Frontal cortex (tissue), 4 donors: ENCODE measurements around the gene FHL3. TPM values are rescaled to one million over a fixed set of nuclear protein-coding genes. Genes with fewer than 3 reads are reported as not detected.

ENCODE experiments used
- DNase-seq, 2 donors: peaks; one replicate each; pipeline ENCODE4 v3.0.0; 2012; ENCODE audit warnings: low spot score in 2 of 2
- FAIRE-seq: peaks from 2 replicates; lab custom pipeline; 2012; peaks lifted over from hg19 to GRCh38; lab: Jason Lieb, UNC
- total RNA-seq: library from RNA; depleted of rRNA; stranded (reverse); fragments of >200 nt; gene quantifications from one replicate; pipeline ENCODE4 v1.2.3, GENCODE V29; 2014
- donor health status: control.
- donor health status: control.
- donor health status: control.

The FHL3 gene
- total RNA-seq, 1 donor from 2014 or later = 4.9 TPM

GRCh38 chr1:38015978-38016725 is 10.8 kb upstream of the FHL3 start:
- no peak for DNase-seq
- FAIRE-seq = no peak

- DNase-seq (no peak), FAIRE-seq (no peak)
Measured at GRCh38 chr1:38014724-38015424, 9.6 kb upstream of the FHL3 start.

- FAIRE-seq (no peak), DNase-seq (no peak)
Measured at GRCh38 chr1:38014171-38014570, 8.9 kb upstream of the FHL3 start.

DNA sequence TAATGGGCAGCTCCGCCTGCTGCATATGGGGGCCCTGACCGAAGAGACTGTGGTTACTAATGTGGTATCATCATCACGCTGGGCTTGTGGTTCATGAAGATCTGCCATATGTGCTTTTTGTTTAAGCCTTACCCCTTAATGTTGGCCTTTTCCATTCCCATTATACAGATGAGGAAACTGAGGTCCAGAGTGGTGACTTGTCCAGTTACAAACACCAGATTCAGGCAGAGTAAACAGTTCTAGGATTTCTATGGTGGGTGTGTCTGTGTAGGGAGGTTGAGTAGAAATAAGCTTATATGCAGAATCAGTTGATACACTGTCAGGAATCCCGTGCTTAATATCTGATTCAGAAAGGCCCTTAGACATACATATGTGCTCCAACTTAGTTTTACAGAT is 7.9 kb upstream of the FHL3 start:
- FAIRE-seq = no peak
- DNase-seq = no peak

GRCh38 chr1:38012363-38013226 is 7.3 kb upstream of the FHL3 start, which contains the start of gene UTP11:
Gene UTP11 (plus strand): TSS chr1:38012734. CDS start chr1:38012803, 69 bp downstream.
- DNase-seq = peak; percentile 90 to 93
- FAIRE-seq = peak; percentile 93

- FAIRE-seq (no peak), DNase-seq (no peak)
Measured at GRCh38 chr1:38009841-38010180, 4.5 kb upstream of the FHL3 start.

DNA sequence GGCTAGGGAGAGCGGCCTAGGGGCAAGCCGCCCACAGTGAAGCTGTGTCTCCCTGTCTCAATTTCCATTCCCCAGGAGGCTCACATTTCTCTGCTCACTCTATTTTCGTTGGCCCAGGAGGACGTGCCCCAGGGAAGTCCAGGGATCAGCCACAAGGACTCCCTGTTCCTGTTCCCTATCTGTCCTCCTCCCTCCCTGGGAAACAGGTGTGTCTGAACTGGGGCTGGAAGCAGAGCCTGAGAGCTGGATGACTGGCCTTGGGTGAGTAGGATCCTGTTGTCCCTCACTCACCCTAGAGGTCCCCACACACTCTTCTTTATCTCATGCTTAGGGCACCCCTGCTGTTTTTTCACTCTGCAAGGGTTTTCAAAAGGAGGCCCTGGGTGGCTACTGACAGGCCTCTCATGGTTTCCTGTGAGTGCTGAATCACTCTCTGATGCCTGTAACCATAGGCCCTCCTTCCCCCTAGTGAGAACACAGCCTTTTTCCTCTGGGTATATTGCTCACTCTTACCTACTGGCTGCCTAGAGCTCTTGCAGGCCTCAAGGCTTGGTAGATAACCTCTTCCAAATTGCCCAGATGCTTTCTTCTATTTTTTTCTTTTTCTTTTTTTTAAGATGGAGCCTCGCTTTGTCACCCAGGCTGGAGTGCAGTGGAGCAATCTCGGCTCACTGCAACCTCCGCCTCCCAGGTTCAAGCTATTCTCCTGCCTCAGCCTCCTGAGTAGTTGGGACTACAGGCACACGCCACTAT is 4.0 kb upstream of the FHL3 start:
- FAIRE-seq = no peak
- DNase-seq = no peak

DNA sequence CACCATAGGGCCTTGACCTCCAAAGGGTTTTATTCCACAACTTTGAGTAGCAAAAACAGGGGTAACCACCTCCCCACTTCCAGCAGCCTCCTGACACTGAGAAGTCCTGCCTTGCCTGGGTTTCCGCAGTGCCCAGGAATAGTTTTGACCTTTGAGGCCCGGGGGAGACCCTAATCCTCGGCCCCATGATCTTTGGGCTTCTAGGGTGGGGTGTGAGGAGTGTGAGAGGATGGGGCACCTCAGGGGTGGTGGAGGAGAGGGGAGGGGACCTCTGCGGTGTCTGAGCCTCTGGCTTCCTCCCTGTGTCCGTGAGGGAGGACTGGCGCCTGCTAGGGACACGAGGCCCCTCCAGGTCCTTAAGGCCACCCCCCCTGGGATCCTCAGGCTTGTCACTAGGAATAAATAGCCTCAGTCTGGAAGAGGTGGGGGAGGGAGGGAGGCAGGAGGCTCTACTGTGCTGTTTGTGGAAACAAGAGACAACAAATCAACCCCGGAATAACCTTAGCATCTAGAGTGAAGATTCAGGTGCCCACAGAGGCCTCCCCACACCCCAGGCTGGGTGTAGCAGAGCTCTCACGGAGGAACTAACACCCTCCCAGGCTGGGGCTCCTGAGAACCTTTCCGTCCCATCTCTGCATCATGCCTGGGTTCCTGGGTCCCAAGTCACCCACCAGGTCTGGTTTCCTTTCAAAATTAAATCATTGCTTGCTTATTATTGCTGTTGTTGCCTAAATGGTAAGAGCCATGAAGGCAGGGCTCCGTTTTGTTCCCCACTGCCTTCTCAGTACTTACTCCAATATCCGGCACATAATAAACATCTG is 904 bp upstream of the FHL3 start:
- FAIRE-seq = no peak
- DNase-seq = no peak

- DNase-seq (no peak), FAIRE-seq (no peak)
Measured at GRCh38 chr1:38004284-38005108, 818 bp downstream of the FHL3 start.

- DNase-seq (no peak), FAIRE-seq (no peak)
Measured at GRCh38 chr1:38003261-38004250, 1.8 kb downstream of the FHL3 start.

- no peak for DNase-seq
- FAIRE-seq = no peak
Measured at GRCh38 chr1:38000529-38001455, 4.5 kb downstream of the FHL3 start.

DNA sequence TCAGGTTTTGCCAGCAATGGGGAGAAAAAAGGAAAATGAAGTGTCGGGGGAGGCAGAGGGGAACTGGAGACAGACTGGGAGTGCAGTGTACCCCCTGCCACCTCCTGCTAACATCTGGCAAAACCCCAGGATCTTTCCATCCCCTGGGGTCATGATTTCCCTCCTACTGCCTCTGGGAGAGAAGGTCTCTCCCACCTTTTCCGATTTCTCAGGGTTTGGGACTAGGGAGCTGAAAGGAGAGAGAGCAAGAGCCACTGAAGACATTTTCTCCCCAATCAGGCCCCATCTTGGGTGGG is 5.1 kb downstream of the FHL3 start:
- no peak for FAIRE-seq
- DNase-seq = no peak

DNA sequence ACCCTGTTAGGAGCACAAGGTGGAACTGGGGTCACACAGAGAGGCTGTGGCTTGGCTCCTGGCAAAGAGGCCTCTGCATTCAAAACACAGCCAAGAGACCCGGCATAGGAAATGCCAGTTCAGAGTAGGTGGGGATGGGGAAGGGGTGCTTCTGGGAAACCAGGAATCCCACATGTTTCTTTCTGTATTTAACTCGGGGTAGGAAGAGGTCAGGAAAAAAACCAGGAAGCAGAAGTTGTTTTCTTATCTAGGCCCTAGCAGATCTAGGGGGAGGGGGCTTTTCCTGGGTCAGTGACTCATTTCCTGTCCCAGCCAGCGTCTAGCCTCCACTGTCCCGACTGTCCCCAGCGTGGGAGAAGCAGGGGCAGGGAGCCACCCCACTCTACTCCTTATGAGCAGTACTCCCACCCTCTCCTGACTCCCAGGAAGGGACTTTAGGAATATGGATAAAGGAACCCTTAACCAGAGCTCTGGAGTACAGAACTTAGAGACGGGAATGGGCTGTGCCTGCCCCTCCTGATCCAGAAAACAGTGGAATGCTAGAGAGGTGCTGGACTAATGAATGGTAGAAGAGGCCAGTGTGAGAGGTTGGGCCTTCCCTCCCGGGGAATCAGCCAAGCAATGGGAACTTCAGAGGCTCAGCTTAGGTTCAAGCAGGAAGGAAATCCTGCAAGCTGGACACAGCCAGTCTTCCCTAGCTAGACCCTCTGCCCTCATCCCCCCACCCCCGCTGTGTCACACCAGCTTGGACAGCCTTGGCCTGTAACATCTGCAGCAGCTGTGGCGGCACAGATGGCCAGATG is 5.7 kb downstream of the FHL3 start:
- DNase-seq (peak in 1 of 2 donors; percentile 18), FAIRE-seq (no peak)

DNA sequence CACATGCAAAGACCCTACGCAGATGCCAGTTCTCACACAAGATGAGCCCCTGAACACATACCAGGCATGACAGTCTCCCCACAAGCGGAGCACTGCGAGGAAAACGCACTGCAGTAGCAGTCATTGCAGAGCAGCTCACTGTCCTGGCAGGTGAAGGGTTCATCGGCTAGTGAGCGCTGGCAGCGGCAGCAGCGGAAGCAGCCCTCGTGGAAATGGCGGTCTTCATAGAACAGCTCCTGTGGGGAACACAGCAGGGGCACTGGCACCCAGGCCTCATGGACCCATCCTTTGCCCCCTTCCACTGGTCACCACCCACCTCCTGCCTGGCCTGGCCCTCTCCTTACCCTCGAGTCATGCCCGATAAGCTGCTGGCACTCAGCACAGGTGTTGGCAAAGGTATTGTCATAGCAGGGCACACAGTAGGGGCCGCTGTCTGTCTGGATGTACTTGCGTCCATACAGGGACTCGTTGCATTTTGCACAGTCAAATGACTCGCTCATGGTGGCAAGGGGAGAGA is 6.3 kb downstream of the FHL3 start:
- FAIRE-seq (no peak), DNase-seq (no peak)

GRCh38 chr1:37998089-37998808 is 7.1 kb downstream of the FHL3 start:
- DNase-seq (no peak), FAIRE-seq (no peak)
